H1 (cell line): ENCODE results near the gene LGALS16.

Experiments used
- CEBPB ChIP-seq: IDR thresholded peaks from 2 replicates; pipeline ENCODE4 v1.6.1; 2012; ENCODE audit warnings: low read depth, low read length
- CTCF ChIP-seq, 3 experiments: IDR thresholded peaks; 1 replicate in 2 of 3; 2 replicates in 1 of 3; pipeline versions ENCODE4 v1.5.1 to v1.6.1; 2011; ENCODE audit warnings: low read length in 3 of 3, mild to moderate bottlenecking in 3 of 3, inconsistent platforms in 2 of 3, low read depth in 1 of 3, moderate library complexity in 1 of 3; ENCODE audit not compliant: insufficient read depth in 1 of 3; ENCODE audit errors: control extremely low read depth in 1 of 3
- POLR2AphosphoS5 ChIP-seq: IDR thresholded peaks from 2 replicates; pipeline ENCODE4 v1.6.1; 2011; ENCODE audit warnings: low read depth, low read length
- RAD21 ChIP-seq, 2 experiments: IDR thresholded peaks in 1 of 2; conservative IDR thresholded peaks in 1 of 2; 2 replicates each; pipeline ENCODE4 v1.6.1; 2011; ENCODE audit warnings: low read depth in 2 of 2, low read length in 2 of 2, improper control_type of control experiment in 1 of 2, inconsistent platforms in 1 of 2, mild to moderate bottlenecking in 1 of 2, moderate library complexity in 1 of 2
- SIN3A ChIP-seq, 2 experiments: IDR thresholded peaks in 1 of 2; conservative IDR thresholded peaks in 1 of 2; 2 replicates each; pipeline ENCODE4 v1.6.1; 2011 to 2012; ENCODE audit warnings: low read length in 2 of 2, improper control_type of control experiment in 1 of 2, low read depth in 1 of 2, mild to moderate bottlenecking in 1 of 2
- SP4 ChIP-seq: IDR thresholded peaks from 2 replicates; pipeline ENCODE4 v1.6.1; 2012; ENCODE audit warnings: low read length, inconsistent platforms
- SRF ChIP-seq: IDR thresholded peaks from 2 replicates; pipeline ENCODE4 v1.6.1; 2011; ENCODE audit warnings: mild to moderate bottlenecking, low read depth, low read length, moderate library complexity
- TCF12 ChIP-seq: IDR thresholded peaks from 2 replicates; pipeline ENCODE4 v1.6.1; 2011; ENCODE audit warnings: low read depth, mild to moderate bottlenecking, low read length

GRCh38 chr19:39686739-39687138 lies 31.0 kb downstream of the LGALS16 start:
- TF ChIP-seq CTCF (IDR thresholded peaks at IDR 0.05; ENCODE audit: control extremely low read depth in 1 of 3, insufficient read depth in 1 of 3, low read depth in 1 of 3, low read length in 3 of 3): no peak
- TF ChIP-seq SIN3A (conservative IDR thresholded peaks at IDR 0.05 in 1 of 2, IDR thresholded peaks at IDR 0.05 in 1 of 2; ENCODE audit: low read depth in 1 of 2, low read length in 2 of 2): no peak
- TF ChIP-seq TCF12: no peak
- no peak for TF ChIP-seq SP4
- no peak for TF ChIP-seq RAD21 (IDR thresholded peaks at IDR 0.05 in 1 of 2, conservative IDR thresholded peaks at IDR 0.05 in 1 of 2; ENCODE audit: low read depth in 2 of 2, low read length in 2 of 2)
- TF ChIP-seq POLR2AphosphoS5: no peak
- no peak for TF ChIP-seq CEBPB
- no peak for TF ChIP-seq SRF
